Neuronal stem cell (in vitro differentiated cells): ENCODE data around the gene GCHFR.

Experiments used
- DNase-seq: peaks from one replicate; pipeline ENCODE4 v3.0.0-alpha.2; 2013; ENCODE audit warnings: low spot score
- H2AFZ ChIP-seq: one replicate; pipeline ENCODE4 v1.6.1; 2013; ENCODE audit warnings: mild to moderate bottlenecking, low read length, inconsistent platforms
- H2AK5ac ChIP-seq: 2 replicates; pipeline ENCODE4 v1.6.1; 2013; ENCODE audit warnings: low read depth, mild to moderate bottlenecking, inconsistent platforms, low read length, moderate library complexity, mixed read lengths
- H2BK120ac ChIP-seq: 2 replicates; pipeline ENCODE4 v1.6.1; 2013; ENCODE audit warnings: low read depth, mild to moderate bottlenecking, inconsistent platforms, low read length, moderate library complexity, mixed read lengths
- H2BK12ac ChIP-seq: one replicate; pipeline ENCODE4 v1.6.1; 2013; ENCODE audit warnings: low read length, inconsistent platforms
- H2BK15ac ChIP-seq: 2 replicates; pipeline ENCODE4 v1.6.1; 2013; ENCODE audit warnings: mild to moderate bottlenecking, low read length, inconsistent platforms, mixed read lengths
- H2BK5ac ChIP-seq: one replicate; pipeline ENCODE4 v1.6.1; 2013; ENCODE audit warnings: inconsistent platforms, mild to moderate bottlenecking, low read length, moderate library complexity
- H3K14ac ChIP-seq: one replicate; pipeline ENCODE4 v1.6.1; 2013; ENCODE audit warnings: low read length, inconsistent platforms
- H3K18ac ChIP-seq: 2 replicates; pipeline ENCODE4 v1.6.1; 2013; ENCODE audit warnings: low read length, inconsistent platforms
- H3K23ac ChIP-seq: 2 replicates; pipeline ENCODE4 v1.6.1; 2013; ENCODE audit warnings: low read depth, mild to moderate bottlenecking, mixed read lengths, low read length, inconsistent platforms; ENCODE audit not compliant: poor library complexity
- H3K27ac ChIP-seq: replicated peaks from 3 replicates; pipeline ENCODE4 v1.5.1; 2013; ENCODE audit warnings: low read length, inconsistent platforms
- H3K27me3 ChIP-seq, 3 experiments: 2 replicates each; pipeline ENCODE4 v1.6.1; 2013; ENCODE audit warnings: low read length in 3 of 3, mild to moderate bottlenecking in 2 of 3, inconsistent platforms in 1 of 3, low read depth in 1 of 3, mixed read lengths in 1 of 3, moderate library complexity in 1 of 3; ENCODE audit not compliant: control insufficient read depth in 3 of 3, insufficient read depth in 3 of 3
- H3K36me3 ChIP-seq, 2 donors: replicated peaks in 1 of 2; 2 replicates each; pipeline ENCODE4 v1.6.1; 2013; ENCODE audit warnings: low read length in 2 of 2; ENCODE audit not compliant: control insufficient read depth in 2 of 2, insufficient read depth in 2 of 2
- H3K4ac ChIP-seq: 2 replicates; pipeline ENCODE4 v1.6.1; 2013; ENCODE audit warnings: inconsistent platforms, mild to moderate bottlenecking, low read length, moderate library complexity
- H3K4me1 ChIP-seq, 2 donors: 1 replicate in 1 of 2; 2 replicates in 1 of 2; pipeline ENCODE4 v1.6.1; 2013; ENCODE audit warnings: low read length in 2 of 2, low read depth in 1 of 2; ENCODE audit not compliant: control insufficient read depth in 2 of 2, insufficient read depth in 1 of 2
- H3K4me2 ChIP-seq: one replicate; pipeline ENCODE4 v1.6.1; 2013; ENCODE audit warnings: mild to moderate bottlenecking, low read length, inconsistent platforms; ENCODE audit not compliant: insufficient read depth, poor library complexity, severe bottlenecking
- H3K4me3 ChIP-seq, 2 donors: 2 replicates each; pipeline ENCODE4 v1.5.1; 2013; ENCODE audit warnings: low read length in 2 of 2, mild to moderate bottlenecking in 2 of 2, inconsistent platforms in 1 of 2, moderate library complexity in 1 of 2
- H3K79me1 ChIP-seq: one replicate; pipeline ENCODE4 v1.6.1; 2013; ENCODE audit warnings: low read depth, mild to moderate bottlenecking, inconsistent platforms, low read length, moderate library complexity
- H3K9ac ChIP-seq: one replicate; pipeline ENCODE4 v1.6.1; 2013; ENCODE audit warnings: mild to moderate bottlenecking, low read depth, low read length, inconsistent platforms; ENCODE audit not compliant: poor library complexity
- H3K9me3 ChIP-seq, 2 donors: replicated peaks in 1 of 2; 2 replicates each; pipeline versions ENCODE3 to v1.6.1; 2013; ENCODE audit warnings: low read length in 2 of 2, mild to moderate bottlenecking in 2 of 2, inconsistent platforms in 1 of 2, low read depth in 1 of 2, mixed read lengths in 1 of 2, moderate library complexity in 1 of 2; ENCODE audit not compliant: control insufficient read depth in 2 of 2, insufficient read depth in 1 of 2
- H4K8ac ChIP-seq: one replicate; pipeline ENCODE4 v1.6.1; 2013; ENCODE audit warnings: low read depth, mild to moderate bottlenecking, inconsistent platforms, low read length, moderate library complexity
- H4K91ac ChIP-seq: one replicate; pipeline ENCODE4 v1.6.1; 2013; ENCODE audit warnings: low read length, low read depth, mild to moderate bottlenecking, inconsistent platforms; ENCODE audit not compliant: poor library complexity
- WGBS, 2 donors: extraction: QIAGEN DNeasy Blood & Tissue Kit; methylation state at CpG; one replicate each; pipeline ENCODE4 v1.1.7; 2013; ENCODE audit warnings: missing lambda C conversion rate in 2 of 2, mixed read lengths in 1 of 2; ENCODE audit not compliant: insufficient read length in 2 of 2, insufficient replicate concordance in 1 of 2; ENCODE audit errors: extremely low coverage in 2 of 2; 5-methylcytosine and 5-hydroxymethylcytosine counted together

Gene GCHFR

DNA sequence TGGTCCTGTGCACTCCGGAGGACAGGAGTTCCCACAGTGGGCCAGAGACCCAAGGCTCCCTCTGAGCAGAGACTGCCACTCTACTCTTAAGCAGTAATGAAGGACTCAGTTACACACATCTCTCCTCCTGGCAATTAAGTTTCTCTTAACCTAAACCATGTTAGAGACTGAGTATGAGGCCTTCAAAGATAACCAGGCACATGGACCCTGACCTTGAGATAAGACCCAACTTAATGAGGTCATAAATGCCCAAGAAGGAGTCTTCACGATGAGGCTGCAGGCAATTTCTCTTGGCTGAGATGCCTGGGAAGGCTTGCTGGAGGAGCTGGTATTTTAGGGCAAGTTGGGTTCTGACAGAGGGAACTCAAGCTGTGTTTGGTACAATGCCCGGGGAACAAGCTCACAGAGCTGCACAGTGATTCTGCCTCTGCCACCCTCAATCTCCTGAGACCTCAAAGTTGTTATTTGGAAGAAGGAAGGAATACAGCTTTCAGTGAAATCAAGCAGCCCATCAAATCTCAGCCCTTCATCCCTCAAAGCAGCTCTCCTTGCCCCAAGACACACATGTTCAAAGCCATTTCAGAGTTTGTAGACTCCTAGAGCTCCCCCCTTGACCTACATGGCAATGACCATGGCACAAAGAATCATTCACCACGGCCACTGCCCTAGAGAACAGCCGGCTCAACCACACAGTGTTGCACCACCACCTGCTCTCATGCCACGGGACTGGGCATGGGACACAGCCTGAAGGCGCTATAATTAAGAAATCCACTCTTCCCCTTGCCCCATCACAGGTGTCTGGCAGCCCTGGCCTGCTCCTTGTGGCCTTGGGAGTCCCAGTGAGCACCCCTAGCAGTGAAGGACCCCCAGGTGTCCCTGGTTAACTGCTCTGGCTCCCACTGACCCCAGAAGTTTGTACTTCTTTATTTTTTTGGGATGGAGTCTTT, 15.9 kb upstream of the GCHFR start:
- Histone ChIP-seq H4K91ac (no peak overlapping the region), H3K4me3 (peak overlapping the region in 1 of 2 donors; percentile 20), H3K4ac (no peak overlapping the region), H3K27me3 (no peaks in the 10 kb centered on the region), H2BK5ac (no peak overlapping the region), H3K4me2 (no peak overlapping the region), H3K14ac (no peak overlapping the region), H3K27ac (no peak overlapping the region), H2AK5ac (no peak overlapping the region), H3K9ac (no peak overlapping the region), H2BK12ac (no peak overlapping the region), H3K36me3 (peaks cover 20 to 76% of the 10 kb centered on the region in 2 donors), H3K79me1 (peaks cover 3% of the 10 kb centered on the region), H2BK15ac (no peak overlapping the region), H3K23ac (no peak overlapping the region), H4K8ac (no peak overlapping the region), H3K18ac (no peak overlapping the region), H3K9me3 (no peaks in the 10 kb centered on the region), H2BK120ac (no peak overlapping the region), H3K4me1 (peaks cover 3 to 5% of the 10 kb centered on the region in 2 donors), H2AFZ (no peak overlapping the region)
- WGBS, 2 donors: no CpG with 5 or more reads among the region's 7 CpGs
- DNase-seq: no peak

DNA sequence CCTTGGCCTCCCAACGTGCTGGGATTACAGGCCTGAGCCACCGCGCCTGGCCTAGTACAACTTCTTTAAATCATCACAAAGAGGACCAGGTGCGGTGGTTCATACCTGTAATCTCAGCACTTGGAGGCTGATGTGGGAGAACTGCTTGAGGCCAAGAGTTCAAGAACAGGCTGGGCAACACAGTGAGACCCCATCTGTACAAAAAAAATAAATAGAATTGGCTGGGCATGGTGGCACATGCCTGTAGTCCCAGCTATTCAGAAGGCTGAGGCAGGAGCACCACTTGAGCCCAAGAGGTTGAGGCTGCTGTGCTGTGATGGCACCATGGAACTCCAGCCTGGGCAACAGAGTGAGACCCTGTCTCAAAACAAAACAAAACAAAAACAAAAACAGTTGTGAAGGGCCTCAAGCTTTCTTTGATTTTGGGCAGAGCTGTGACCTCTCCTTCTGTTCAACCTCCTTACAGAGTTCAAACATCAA, 14.7 kb upstream of the GCHFR start:
- no peak overlapping the region for H3K4me2 ChIP-seq
- no peak overlapping the region for H4K91ac ChIP-seq
- no peak overlapping the region for H2AK5ac ChIP-seq
- H3K4ac ChIP-seq: no peak overlapping the region
- no peak for DNase-seq
- H3K23ac ChIP-seq: no peak overlapping the region
- H2BK15ac ChIP-seq: no peak overlapping the region
- no peak overlapping the region for H2BK12ac ChIP-seq
- H2AFZ ChIP-seq: no peak overlapping the region
- H4K8ac ChIP-seq: no peak overlapping the region
- no peaks in the 10 kb centered on the region for H3K9me3 ChIP-seq
- H3K36me3 ChIP-seq: peaks cover 12 to 64% of the 10 kb centered on the region in 2 donors
- H3K4me1 ChIP-seq: peaks cover under 1 to 3% of the 10 kb centered on the region in 2 donors
- no peaks in the 10 kb centered on the region for H3K27me3 ChIP-seq
- WGBS, 2 donors: no CpG with 5 or more reads among the region's 4 CpGs
- H3K9ac ChIP-seq: no peak overlapping the region
- H2BK120ac ChIP-seq: no peak overlapping the region
- H3K18ac ChIP-seq: no peak overlapping the region
- no peak overlapping the region for H2BK5ac ChIP-seq
- peaks cover 3% of the 10 kb centered on the region for H3K79me1 ChIP-seq
- H3K14ac ChIP-seq: no peak overlapping the region
- H3K4me3 ChIP-seq: no peak overlapping the region
- no peak overlapping the region for H3K27ac ChIP-seq

DNA sequence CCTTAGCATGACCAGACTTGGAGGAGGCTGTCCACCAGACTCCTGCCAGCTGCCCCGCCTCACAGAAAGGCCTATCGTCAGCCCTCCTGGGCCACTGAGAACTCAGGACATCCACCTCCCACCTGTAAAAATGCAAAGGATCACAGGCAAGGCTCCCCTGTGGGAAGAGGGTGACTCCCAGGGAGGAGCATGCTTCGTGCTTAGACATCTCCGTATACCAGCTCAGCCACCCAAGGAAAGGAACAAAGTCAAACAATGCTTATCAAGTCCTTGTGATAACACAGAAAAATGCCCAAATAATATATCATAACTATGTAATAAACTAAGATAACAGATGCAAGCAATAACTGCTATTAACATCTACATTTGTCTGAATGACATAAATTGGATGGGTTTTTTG, 13.0 kb upstream of the GCHFR start:
- no peak overlapping the region for H2BK12ac ChIP-seq
- no peak overlapping the region for H4K8ac ChIP-seq
- no peak overlapping the region for H3K18ac ChIP-seq
- H3K4me1 ChIP-seq: peaks cover 2 to 3% of the 10 kb centered on the region in 2 donors
- no peak for DNase-seq
- H3K14ac ChIP-seq: no peak overlapping the region
- H3K27me3 ChIP-seq: no peaks in the 10 kb centered on the region
- H2AK5ac ChIP-seq: no peak overlapping the region
- H3K36me3 ChIP-seq: peaks cover 10 to 52% of the 10 kb centered on the region in 2 donors
- H3K27ac ChIP-seq: no peak overlapping the region
- no peak overlapping the region for H3K4me3 ChIP-seq
- no peaks in the 10 kb centered on the region for H3K9me3 ChIP-seq
- H2AFZ ChIP-seq: no peak overlapping the region
- no CpG with 5 or more reads among the region's 4 CpGs for WGBS, 2 donors
- no peak overlapping the region for H3K4ac ChIP-seq
- H3K79me1 ChIP-seq: peaks cover 8% of the 10 kb centered on the region
- H2BK5ac ChIP-seq: no peak overlapping the region
- no peak overlapping the region for H3K23ac ChIP-seq
- no peak overlapping the region for H2BK120ac ChIP-seq
- H3K4me2 ChIP-seq: no peak overlapping the region
- H3K9ac ChIP-seq: no peak overlapping the region
- no peak overlapping the region for H4K91ac ChIP-seq
- H2BK15ac ChIP-seq: no peak overlapping the region

DNA sequence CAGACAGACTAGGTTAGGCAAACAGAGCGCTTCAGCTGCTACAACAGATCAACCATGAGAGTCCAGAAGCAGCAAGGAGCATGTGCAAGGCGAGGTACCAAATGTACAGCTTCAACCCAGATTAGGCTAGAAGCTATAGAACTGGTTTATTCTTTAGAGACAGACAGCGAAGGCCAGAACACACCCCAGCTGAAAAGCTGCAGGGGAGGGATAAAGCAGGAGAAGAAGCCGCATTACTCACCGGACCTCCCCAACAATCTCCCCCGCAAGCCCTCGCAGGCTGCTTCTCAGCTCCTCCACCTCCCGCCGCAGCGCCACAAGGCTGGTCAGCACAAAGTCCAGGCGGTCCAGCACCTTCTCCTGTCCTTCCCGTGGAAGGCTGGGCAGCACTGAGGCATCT, 12.1 kb upstream of the GCHFR start:
- WGBS, 2 donors: no CpG with 5 or more reads among the region's 12 CpGs
- Histone ChIP-seq H3K4me2 (no peak overlapping the region), H3K4me3 (no peak overlapping the region), H3K79me1 (peaks cover 8% of the 10 kb centered on the region), H3K9ac (no peak overlapping the region), H2AFZ (no peak overlapping the region), H3K14ac (no peak overlapping the region), H2BK5ac (no peak overlapping the region), H3K4me1 (peaks cover 3 to 6% of the 10 kb centered on the region in 2 donors), H3K36me3 (peaks cover 10 to 51% of the 10 kb centered on the region in 2 donors), H3K27me3 (no peaks in the 10 kb centered on the region), H3K4ac (no peak overlapping the region), H3K9me3 (no peaks in the 10 kb centered on the region), H3K23ac (no peak overlapping the region), H2AK5ac (no peak overlapping the region), H2BK15ac (no peak overlapping the region), H3K27ac (no peak overlapping the region), H4K91ac (no peak overlapping the region), H2BK12ac (no peak overlapping the region), H3K18ac (no peak overlapping the region), H2BK120ac (no peak overlapping the region), H4K8ac (no peak overlapping the region)
- DNase-seq: no peak
